PC-9 (cell line): Measurements from ENCODE around the gene BACH2. TPM values are rescaled to one million over a fixed set of nuclear protein-coding genes. Genes with fewer than 3 reads are reported as not detected.

Experiments
- BruUV-seq: library from RNA; stranded (reverse); fragments of 400-500 nt; replicated peaks from 2 replicates; lab custom pipeline; 2021; lab: Mats Ljungman, UMichigan
- CTCF ChIA-PET: fragments of 300-600 bp; sonication (Branson Sonifier 250); formaldehyde crosslinking; loops from one replicate; lab custom pipeline; 2022; ENCODE audit warnings: antibody characterized with exemption; lab: Charles Lee
- POLR2A ChIA-PET: fragments of 300-600 bp; sonication (Branson Sonifier 250); formaldehyde crosslinking; loops from one replicate; lab custom pipeline; 2022; ENCODE audit warnings: antibody characterized with exemption; ENCODE audit not compliant: unreplicated experiment; lab: Charles Lee
- DNase-seq, 2 experiments: peaks; one replicate each; pipeline versions ENCODE4 v3.0.0 to v3.0.0-alpha.2; 2015 to 2022; ENCODE audit warnings: mixed read lengths in 1 of 2
- H2AFZ ChIP-seq: fragments of 200-600 bp; sonication (generic); 2 replicates; pipeline ENCODE4 v1.8.1; 2017; ENCODE audit warnings: antibody characterized with exemption
- H3F3A ChIP-seq: fragments of 200-600 bp; sonication (generic); 2 replicates; pipeline ENCODE4 v1.8.1; 2017; ENCODE audit warnings: antibody characterized with exemption, mild to moderate bottlenecking, low read depth; ENCODE audit not compliant: insufficient read depth
- H3K27ac ChIP-seq: fragments of 200-600 bp; sonication (generic); 2 replicates; pipeline ENCODE4 v1.6.1; 2016; ENCODE audit warnings: mixed run types
- H3K27me3 ChIP-seq: fragments of 200-600 bp; sonication (generic); 2 replicates; pipeline ENCODE4 v1.6.1; 2016; ENCODE audit warnings: low read depth, mixed run types; ENCODE audit not compliant: insufficient read depth
- H3K36me3 ChIP-seq: fragments of 200-600 bp; sonication (generic); 2 replicates; pipeline ENCODE4 v1.6.1; 2016; ENCODE audit warnings: low read depth, mixed run types
- H3K4me1 ChIP-seq: fragments of 200-600 bp; sonication (generic); replicated peaks from 2 replicates; pipeline ENCODE4 v1.6.1; 2016; ENCODE audit warnings: mixed run types; ENCODE audit not compliant: insufficient read depth
- H3K4me2 ChIP-seq: fragments of 200-600 bp; sonication (generic); 2 replicates; pipeline ENCODE4 v1.6.1; 2017; ENCODE audit warnings: mixed run types
- H3K4me3 ChIP-seq: fragments of 200-600 bp; sonication (generic); 2 replicates; pipeline ENCODE4 v1.6.1; 2016; ENCODE audit warnings: mixed run types
- H3K79me2 ChIP-seq: fragments of 200-600 bp; sonication (generic); 2 replicates; pipeline ENCODE4 v1.6.1; 2017; ENCODE audit warnings: low read depth, mixed run types
- H3K9me2 ChIP-seq: fragments of 200-600 bp; sonication (generic); 2 replicates; pipeline ENCODE4 v1.8.1; 2017; ENCODE audit warnings: mild to moderate bottlenecking; ENCODE audit not compliant: insufficient read depth
- H3K9me3 ChIP-seq: fragments of 200-600 bp; sonication (generic); 2 replicates; pipeline ENCODE4 v1.8.1; 2016; ENCODE audit warnings: low read depth; ENCODE audit not compliant: insufficient read depth
- H4K20me1 ChIP-seq: fragments of 200-600 bp; sonication (generic); 2 replicates; pipeline ENCODE4 v1.8.1; 2017; ENCODE audit not compliant: insufficient read depth
- CTCF ChIP-seq: fragments of 200-600 bp; sonication (generic); conservative IDR thresholded peaks from 2 replicates; pipeline ENCODE4 v1.6.1; 2017; ENCODE audit warnings: mixed run types, antibody characterized with exemption, mild to moderate bottlenecking, moderate library complexity
- EZH2 ChIP-seq: fragments of 200-600 bp; sonication (generic); IDR thresholded peaks from 2 replicates; pipeline ENCODE4 v1.8.0; 2017; ENCODE audit warnings: antibody characterized with exemption, low read depth
- intact Hi-C: fragments of 100-400 bp; cut with micrococcal nuclease; formaldehyde crosslinking; loops from one replicate; pipeline ENCODE4 v1.10.0; 2022; ENCODE audit not compliant: unreplicated experiment
- total RNA-seq: library from RNA; stranded (reverse); gene quantifications from 2 replicates; pipeline ENCODE4 v1.2.3, GENCODE V29; 2021

The BACH2 gene
- total RNA-seq, 1 experiment from 2014 or later = 2.3 TPM

GRCh38 chr6:89993411-89993810 lies 303.2 kb downstream of the BACH2 start:
- BruUV-seq = no TSS peak
- TF ChIP-seq EZH2 (no peak), CTCF (no peak)
- H3K36me3 ChIP-seq = no peaks in the 10 kb centered on the region
- H3K9me3 ChIP-seq = no peaks in the 10 kb centered on the region
- H4K20me1 ChIP-seq = no peaks in the 10 kb centered on the region
- no peaks in the 10 kb centered on the region for H3K9me2 ChIP-seq
- no peaks in the 10 kb centered on the region for H3K4me1 ChIP-seq
- H3K4me3 ChIP-seq = no peak overlapping the region
- H2AFZ ChIP-seq = no peak overlapping the region
- H3K4me2 ChIP-seq = no peak overlapping the region
- no peak for DNase-seq
- no peaks in the 10 kb centered on the region for H3K27me3 ChIP-seq
- ChIA-PET POLR2A (no interaction called here), CTCF (no interaction called here)
- H3F3A ChIP-seq = no peaks in the 10 kb centered on the region
- no peaks in the 10 kb centered on the region for H3K79me2 ChIP-seq
- no peak overlapping the region for H3K27ac ChIP-seq
- intact Hi-C loops = no loop called here

DNA sequence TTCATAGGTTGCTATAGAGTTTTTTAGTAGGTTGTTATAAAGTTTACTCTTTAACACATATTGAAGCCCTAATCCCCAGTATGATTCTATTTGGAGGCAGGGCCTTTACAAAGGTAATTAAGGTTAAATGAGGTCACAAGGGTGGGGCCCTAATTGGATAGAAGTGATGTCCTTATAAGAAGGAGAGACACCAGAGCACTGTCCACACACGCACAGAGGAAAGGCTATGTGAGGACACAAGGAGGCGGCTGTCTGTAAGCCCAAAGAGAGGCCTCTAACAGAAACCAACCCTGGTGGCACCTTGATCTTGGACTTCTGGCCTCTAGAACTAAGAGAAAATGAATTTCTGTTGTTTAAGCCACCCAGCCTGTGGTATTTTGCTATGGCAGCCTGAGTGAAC lies 303.8 kb downstream of the BACH2 start:
- intact Hi-C loops = no loop called here
- Histone ChIP-seq H3K4me1 (peaks cover 6% of the 10 kb centered on the region; the same call in 1 of the 2 replicates), H2AFZ (no peak overlapping the region), H3K79me2 (no peaks in the 10 kb centered on the region), H4K20me1 (no peaks in the 10 kb centered on the region), H3K9me3 (no peaks in the 10 kb centered on the region), H3K9me2 (no peaks in the 10 kb centered on the region), H3K4me2 (no peak overlapping the region), H3K27ac (no peak overlapping the region), H3K4me3 (no peak overlapping the region), H3K36me3 (no peaks in the 10 kb centered on the region), H3F3A (no peaks in the 10 kb centered on the region), H3K27me3 (no peaks in the 10 kb centered on the region)
- no peak for TF ChIP-seq EZH2
- no peak for TF ChIP-seq CTCF
- ChIA-PET CTCF (no interaction called here), POLR2A (no interaction called here)
- BruUV-seq = no TSS peak
- no peak for DNase-seq

- Histone ChIP-seq H3K36me3 (no peaks in the 10 kb centered on the region), H4K20me1 (no peaks in the 10 kb centered on the region), H3K27ac (no peak overlapping the region), H3K9me2 (no peaks in the 10 kb centered on the region), H3K79me2 (no peaks in the 10 kb centered on the region), H3K4me1 (peaks cover 9% of the 10 kb centered on the region; the same call in 1 of the 2 replicates), H3K27me3 (no peaks in the 10 kb centered on the region), H3K9me3 (no peaks in the 10 kb centered on the region), H3K4me3 (no peak overlapping the region), H3K4me2 (no peak overlapping the region), H3F3A (no peaks in the 10 kb centered on the region), H2AFZ (no peak overlapping the region)
- no peak for TF ChIP-seq CTCF
- no peak for TF ChIP-seq EZH2
- intact Hi-C loops = no loop called here
- ChIA-PET CTCF (no interaction called here), POLR2A (no interaction called here)
- DNase-seq = no peak
- no TSS peak for BruUV-seq
Measured at GRCh38 chr6:89989742-89990141, 306.9 kb downstream of the BACH2 start.
